ENCODE measurements around the gene AADACL4. TPM values are rescaled to one million over a fixed set of nuclear protein-coding genes. Genes with fewer than 3 reads are reported as not detected.
"Not testable (repeated sequence)": the region's sequence is repeated elsewhere in the genome, so short reads cannot be mapped to it uniquely, and the experiment has no call there.

AADACL4 gene
- total RNA-seq, 1 donor from 2014 or later, result not detected

GRCh38 chr1:12658531-12659453 is 14.9 kb downstream of the AADACL4 start:
- peaks cover 7% of the 10 kb centered on the region for H3K4me1 Mint-ChIP-seq (ENCODE audit: low read depth)
- DNase-seq (ENCODE audit: low spot score), result peak; percentile 53
- intact Hi-C loops (cut with micrococcal nuclease), result loop anchor here (1.0 to 2.0 kb wide), 3 partner anchors 38 to 386 kb away; no protein-coding TSS in a partner anchor
- peaks cover 15% of the 10 kb centered on the region for H3K27me3 Mint-ChIP-seq (ENCODE audit: low read depth)
- H3K4me3 Mint-ChIP-seq (ENCODE audit: low read depth), result peak overlapping the region; percentile 35
- no peaks in the 10 kb centered on the region for H3K36me3 Mint-ChIP-seq (ENCODE audit: low read depth)
- H3K27ac Mint-ChIP-seq, result no peak overlapping the region
- no peaks in the 10 kb centered on the region for H3K9me3 Mint-ChIP-seq

- Mint-ChIP-seq H3K36me3 (ENCODE audit: low read depth) (no peaks in the 10 kb centered on the region), H3K27me3 (ENCODE audit: low read depth) (peaks cover 13% of the 10 kb centered on the region), H3K9me3 (no peaks in the 10 kb centered on the region), H3K27ac (no peak overlapping the region), H3K4me3 (ENCODE audit: low read depth) (no peak overlapping the region), H3K4me1 (ENCODE audit: low read depth) (peaks cover 7% of the 10 kb centered on the region)
- intact Hi-C loops (cut with micrococcal nuclease), result no loop called here
- DNase-seq (ENCODE audit: low spot score), result no peak
Observed at GRCh38 chr1:12661606-12662219, 17.8 kb downstream of the AADACL4 start.

- Mint-ChIP-seq H3K27me3 (ENCODE audit: low read depth) (peaks cover 11% of the 10 kb centered on the region), H3K4me1 (ENCODE audit: low read depth) (peaks cover 7% of the 10 kb centered on the region)
- intact Hi-C loops (cut with micrococcal nuclease), result no loop called here
Observed at GRCh38 chr1:12662556-12662955, 18.7 kb downstream of the AADACL4 start.

GRCh38 chr1:12665511-12665910 is 21.6 kb downstream of the AADACL4 start:
- no peak overlapping the region for H3K4me3 Mint-ChIP-seq (ENCODE audit: low read depth)
- H3K36me3 Mint-ChIP-seq (ENCODE audit: low read depth), result no peaks in the 10 kb centered on the region
- no peaks in the 10 kb centered on the region for H3K9me3 Mint-ChIP-seq
- H3K4me1 Mint-ChIP-seq (ENCODE audit: low read depth), result no peaks in the 10 kb centered on the region
- intact Hi-C loops (cut with micrococcal nuclease), result no loop called here
- H3K27me3 Mint-ChIP-seq (ENCODE audit: low read depth), result peaks cover 11% of the 10 kb centered on the region
- H3K27ac Mint-ChIP-seq, result no peak overlapping the region
- no peak for DNase-seq (ENCODE audit: low spot score)

More at GRCh38 chr1:12662556-12662955, 18.7 kb downstream of the AADACL4 start:
- DNase-seq (ENCODE audit: low spot score), result no peak
- H3K36me3 Mint-ChIP-seq (ENCODE audit: low read depth), result no peaks in the 10 kb centered on the region
- H3K9me3 Mint-ChIP-seq, result no peaks in the 10 kb centered on the region
- H3K27ac Mint-ChIP-seq, result no peak overlapping the region
- H3K4me3 Mint-ChIP-seq (ENCODE audit: low read depth), result no peak overlapping the region

- Mint-ChIP-seq H3K36me3 (ENCODE audit: low read depth) (no peaks in the 10 kb centered on the region), H3K9me3 (no peaks in the 10 kb centered on the region), H3K27me3 (ENCODE audit: low read depth) (peaks cover 11% of the 10 kb centered on the region), H3K27ac (no peak overlapping the region), H3K4me3 (ENCODE audit: low read depth) (no peak overlapping the region), H3K4me1 (ENCODE audit: low read depth) (no peaks in the 10 kb centered on the region)
- intact Hi-C loops (cut with micrococcal nuclease), result no loop called here
- DNase-seq (ENCODE audit: low spot score), result no peak
Observed at GRCh38 chr1:12666141-12666735, 22.4 kb downstream of the AADACL4 start.

GRCh38 chr1:12669529-12670068 is 25.7 kb downstream of the AADACL4 start:
- Mint-ChIP-seq H3K4me1 (ENCODE audit: low read depth) (no peaks in the 10 kb centered on the region), H3K9me3 (no peaks in the 10 kb centered on the region), H3K36me3 (ENCODE audit: low read depth) (no peaks in the 10 kb centered on the region), H3K27ac (no peak overlapping the region), H3K4me3 (ENCODE audit: low read depth) (no peak overlapping the region), H3K27me3 (ENCODE audit: low read depth) (peaks cover 14% of the 10 kb centered on the region)
- intact Hi-C loops (cut with micrococcal nuclease), result no loop called here
- no peak for DNase-seq (ENCODE audit: low spot score)

- intact Hi-C loops (cut with micrococcal nuclease), result no loop called here
- no peaks in the 10 kb centered on the region for H3K36me3 Mint-ChIP-seq (ENCODE audit: low read depth)
Observed at GRCh38 chr1:12674358-12674757, 30.5 kb downstream of the AADACL4 start.

GRCh38 chr1:12676122-12676521 is 32.2 kb downstream of the AADACL4 start:
- H3K27me3 Mint-ChIP-seq (ENCODE audit: low read depth), result peaks cover 12% of the 10 kb centered on the region
- H3K27ac Mint-ChIP-seq; H3K36me3 Mint-ChIP-seq (ENCODE audit: low read depth); H3K4me3 Mint-ChIP-seq (ENCODE audit: low read depth); intact Hi-C loops (cut with micrococcal nuclease); H3K9me3 Mint-ChIP-seq; H3K4me1 Mint-ChIP-seq (ENCODE audit: low read depth); DNase-seq (ENCODE audit: low spot score): not testable (repeated sequence)

More at GRCh38 chr1:12674358-12674757, 30.5 kb downstream of the AADACL4 start:
- peaks cover 12% of the 10 kb centered on the region for H3K27me3 Mint-ChIP-seq (ENCODE audit: low read depth)
- no peak for DNase-seq (ENCODE audit: low spot score)
- no peaks in the 10 kb centered on the region for H3K4me1 Mint-ChIP-seq (ENCODE audit: low read depth)
- no peak overlapping the region for H3K4me3 Mint-ChIP-seq (ENCODE audit: low read depth)
- no peaks in the 10 kb centered on the region for H3K9me3 Mint-ChIP-seq
- H3K27ac Mint-ChIP-seq, result no peak overlapping the region

GRCh38 chr1:12677565-12677964 is 33.7 kb downstream of the AADACL4 start:
- Mint-ChIP-seq H3K27ac (no peak overlapping the region), H3K36me3 (ENCODE audit: low read depth) (no peaks in the 10 kb centered on the region), H3K27me3 (ENCODE audit: low read depth) (peaks cover 3% of the 10 kb centered on the region), H3K9me3 (no peaks in the 10 kb centered on the region), H3K4me1 (ENCODE audit: low read depth) (no peaks in the 10 kb centered on the region), H3K4me3 (ENCODE audit: low read depth) (no peak overlapping the region)
- intact Hi-C loops (cut with micrococcal nuclease), result no loop called here
- DNase-seq (ENCODE audit: low spot score), result no peak

- Mint-ChIP-seq H3K4me1 (ENCODE audit: low read depth) (no peaks in the 10 kb centered on the region), H3K27ac (no peak overlapping the region), H3K27me3 (ENCODE audit: low read depth) (peaks cover 1% of the 10 kb centered on the region), H3K36me3 (ENCODE audit: low read depth) (no peaks in the 10 kb centered on the region), H3K4me3 (ENCODE audit: low read depth) (no peak overlapping the region), H3K9me3 (no peaks in the 10 kb centered on the region)
- no peak for DNase-seq (ENCODE audit: low spot score)
- intact Hi-C loops (cut with micrococcal nuclease), result no loop called here
Observed at GRCh38 chr1:12678350-12678749, 34.5 kb downstream of the AADACL4 start.

GRCh38 chr1:12678820-12679219 is 34.9 kb downstream of the AADACL4 start:
- intact Hi-C loops (cut with micrococcal nuclease), result no loop called here
- H3K36me3 Mint-ChIP-seq (ENCODE audit: low read depth), result no peaks in the 10 kb centered on the region
- H3K4me1 Mint-ChIP-seq (ENCODE audit: low read depth), result no peaks in the 10 kb centered on the region
- no peak for DNase-seq (ENCODE audit: low spot score)
- H3K27ac Mint-ChIP-seq, result no peak overlapping the region
- H3K9me3 Mint-ChIP-seq, result no peaks in the 10 kb centered on the region
- H3K4me3 Mint-ChIP-seq (ENCODE audit: low read depth), result no peak overlapping the region
- H3K27me3 Mint-ChIP-seq (ENCODE audit: low read depth), result peaks cover 1% of the 10 kb centered on the region

GRCh38 chr1:12690156-12690555 is 46.3 kb downstream of the AADACL4 start:
- H3K27ac Mint-ChIP-seq, result no peak overlapping the region
- H3K4me3 Mint-ChIP-seq (ENCODE audit: low read depth), result no peak overlapping the region

More at GRCh38 chr1:12690156-12690555, 46.3 kb downstream of the AADACL4 start:
- Mint-ChIP-seq H3K27me3 (ENCODE audit: low read depth) (peaks cover 4% of the 10 kb centered on the region), H3K4me1 (ENCODE audit: low read depth) (no peaks in the 10 kb centered on the region), H3K36me3 (ENCODE audit: low read depth) (no peaks in the 10 kb centered on the region), H3K9me3 (no peaks in the 10 kb centered on the region)
- no peak for DNase-seq (ENCODE audit: low spot score)
- intact Hi-C loops (cut with micrococcal nuclease), result no loop called here
